Hepatocyte (in vitro differentiated cells): ENCODE results near the gene CD44. TPM values are rescaled to one million over a fixed set of nuclear protein-coding genes. Genes with fewer than 3 reads are reported as not detected.

Experiments used
- DNase-seq: peaks from one replicate; pipeline ENCODE4 v3.0.0-alpha.2; 2016; ENCODE audit warnings: low spot score
- H2AFZ ChIP-seq: fragments of 200-600 bp; sonication (generic); 2 replicates; pipeline ENCODE4 v1.6.0; 2016; ENCODE audit warnings: antibody characterized with exemption, mild to moderate bottlenecking
- H3K27ac ChIP-seq: fragments of 200-600 bp; sonication (generic); 2 replicates; pipeline ENCODE4 v1.5.1; 2016; ENCODE audit warnings: mild to moderate bottlenecking
- H3K27me3 ChIP-seq: fragments of 200-600 bp; sonication (generic); 2 replicates; pipeline ENCODE4 v1.6.1; 2016
- H3K36me3 ChIP-seq: fragments of 200-600 bp; sonication (generic); replicated peaks from 2 replicates; pipeline ENCODE4 v1.5.1; 2016; ENCODE audit warnings: low read depth; ENCODE audit not compliant: insufficient read depth
- H3K4me1 ChIP-seq: fragments of 200-600 bp; sonication (generic); 2 replicates; pipeline ENCODE4 v1.5.1; 2016; ENCODE audit warnings: mild to moderate bottlenecking, moderate library complexity; ENCODE audit not compliant: insufficient read depth
- H3K4me2 ChIP-seq: fragments of 200-600 bp; sonication (generic); 2 replicates; pipeline ENCODE4 v1.6.0; 2016
- H3K4me3 ChIP-seq: fragments of 200-600 bp; sonication (generic); 2 replicates; pipeline ENCODE4 v1.5.1; 2016; ENCODE audit warnings: mild to moderate bottlenecking
- H3K79me2 ChIP-seq: fragments of 200-600 bp; sonication (generic); 2 replicates; pipeline ENCODE4 v1.6.0; 2017; ENCODE audit warnings: mild to moderate bottlenecking
- H3K9me2 ChIP-seq: fragments of 200-600 bp; sonication (generic); replicated peaks from 2 replicates; pipeline ENCODE4 v1.6.0; 2017; ENCODE audit warnings: mild to moderate bottlenecking; ENCODE audit not compliant: insufficient read depth
- H3K9me3 ChIP-seq: fragments of 200-600 bp; sonication (generic); 2 replicates; pipeline ENCODE4 v1.5.1; 2016; ENCODE audit warnings: low read depth, mild to moderate bottlenecking
- H4K20me1 ChIP-seq: fragments of 200-600 bp; sonication (generic); 2 replicates; pipeline ENCODE4 v1.6.0; 2016; ENCODE audit warnings: mild to moderate bottlenecking; ENCODE audit not compliant: insufficient read depth, poor library complexity, severe bottlenecking
- CTCF ChIP-seq: fragments of 200-600 bp; sonication (generic); IDR thresholded peaks from 2 replicates; pipeline ENCODE4 v1.5.1; 2016; ENCODE audit warnings: antibody characterized with exemption, mild to moderate bottlenecking; ENCODE audit not compliant: poor library complexity
- EZH2 ChIP-seq: fragments of 200-600 bp; sonication (generic); IDR thresholded peaks from 2 replicates; pipeline ENCODE4 v1.6.1; 2016; ENCODE audit warnings: antibody characterized with exemption, mild to moderate bottlenecking, borderline replicate concordance
- EZH2phosphoT487 ChIP-seq: fragments of 200-600 bp; sonication (generic); IDR thresholded peaks from one replicate; pipeline ENCODE4 v1.6.1; 2018; ENCODE audit warnings: antibody characterized with exemption, mild to moderate bottlenecking, low read depth, moderate library complexity; ENCODE audit not compliant: unreplicated experiment, severe bottlenecking
- WGBS: methylation state at CpG from one replicate; pipeline ENCODE4 v1.1.6; 2016; ENCODE audit warnings: low lambda C conversion rate; ENCODE audit errors: missing lambda C conversion rate; 5-methylcytosine and 5-hydroxymethylcytosine counted together
- polyA plus RNA-seq: library from polyadenylated mRNA; unstranded; fragments of >200 nt; fragmentation: Nextera tagmentation; extraction: Ambion mirVana; gene quantifications from 2 replicates; pipeline ENCODE4 v1.2.1, GENCODE V29; 2016
- total RNA-seq: library from RNA; depleted of rRNA; stranded (reverse); fragments of >200 nt; gene quantifications from 2 replicates; pipeline ENCODE4 v1.2.3, GENCODE V29; 2014

CD44 gene
- total and polyA plus RNA-seq, 2 experiments from 2014 or later, result 17.5 to 29.5 TPM

- Histone ChIP-seq H3K79me2 (no peaks in the 10 kb centered on the region), H3K4me2 (no peak overlapping the region), H4K20me1 (no peaks in the 10 kb centered on the region), H3K4me3 (no peak overlapping the region), H3K4me1 (no peaks in the 10 kb centered on the region), H2AFZ (no peak overlapping the region), H3K9me3 (no peaks in the 10 kb centered on the region), H3K27me3 (no peaks in the 10 kb centered on the region), H3K27ac (no peak overlapping the region), H3K36me3 (no peaks in the 10 kb centered on the region), H3K9me2 (no peaks in the 10 kb centered on the region)
- TF ChIP-seq EZH2, result no peak
- no peak for TF ChIP-seq EZH2phosphoT487
- TF ChIP-seq CTCF, result no peak
- WGBS, result 84% methylated on average over 7 of the region's 7 CpGs
- DNase-seq, result no peak
Measured at GRCh38 chr11:35146074-35146521, 7.1 kb downstream of the CD44 start.

DNA sequence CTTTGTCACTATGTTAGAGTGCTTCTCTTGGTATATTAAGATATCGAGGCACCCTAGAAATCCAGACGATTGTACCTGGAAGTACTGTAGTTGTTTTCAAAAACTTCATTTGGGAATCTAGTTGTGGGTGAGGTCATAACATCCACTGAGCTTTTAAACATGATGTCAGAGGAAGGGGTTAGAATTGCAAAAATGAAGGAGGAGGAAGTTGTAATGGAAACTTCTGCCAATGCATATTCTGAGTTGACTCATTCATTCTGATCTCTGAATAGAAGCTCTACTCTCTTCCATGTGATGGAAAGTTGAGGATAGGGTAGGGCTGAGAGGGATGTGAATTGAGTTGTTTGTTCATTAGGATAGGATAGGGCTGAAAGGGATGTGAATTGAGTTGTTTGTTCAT, 7.7 kb downstream of the CD44 start:
- no peak overlapping the region for H2AFZ ChIP-seq
- no peak overlapping the region for H3K27ac ChIP-seq
- no peaks in the 10 kb centered on the region for H3K4me1 ChIP-seq
- no peak overlapping the region for H3K4me3 ChIP-seq
- DNase-seq, result no peak
- WGBS, result 98% methylated on average over 2 of the region's 2 CpGs
- no peaks in the 10 kb centered on the region for H3K36me3 ChIP-seq
- H3K9me3 ChIP-seq, result no peaks in the 10 kb centered on the region
- H4K20me1 ChIP-seq, result no peaks in the 10 kb centered on the region
- H3K27me3 ChIP-seq, result no peaks in the 10 kb centered on the region
- no peaks in the 10 kb centered on the region for H3K9me2 ChIP-seq
- H3K4me2 ChIP-seq, result no peak overlapping the region
- TF ChIP-seq EZH2phosphoT487 (no peak), EZH2 (no peak), CTCF (no peak)
- no peaks in the 10 kb centered on the region for H3K79me2 ChIP-seq

- no peaks in the 10 kb centered on the region for H4K20me1 ChIP-seq
Measured at GRCh38 chr11:35147235-35147634, 8.3 kb downstream of the CD44 start.

More at GRCh38 chr11:35147235-35147634, 8.3 kb downstream of the CD44 start:
- no peaks in the 10 kb centered on the region for H3K4me1 ChIP-seq
- TF ChIP-seq EZH2 (no peak), EZH2phosphoT487 (no peak), CTCF (no peak)
- no peaks in the 10 kb centered on the region for H3K79me2 ChIP-seq
- H2AFZ ChIP-seq, result no peak overlapping the region
- 77% methylated on average over 1 of the region's 1 CpG for WGBS
- no peaks in the 10 kb centered on the region for H3K27me3 ChIP-seq
- H3K27ac ChIP-seq, result no peak overlapping the region
- no peak overlapping the region for H3K4me3 ChIP-seq
- no peaks in the 10 kb centered on the region for H3K9me2 ChIP-seq
- H3K4me2 ChIP-seq, result no peak overlapping the region
- H3K36me3 ChIP-seq, result no peaks in the 10 kb centered on the region
- DNase-seq, result no peak
- no peaks in the 10 kb centered on the region for H3K9me3 ChIP-seq
